ENCODE measurements around the gene LRRC56.
"Not testable (repeated sequence)": the region's sequence is repeated elsewhere in the genome, so short reads cannot be mapped to it uniquely, and the experiment has no call there.

Gene LRRC56

GRCh38 chr11:501001-501682, 36.2 kb upstream of the LRRC56 start:
- DNase-seq (ENCODE audit: low spot score): no peak

GRCh38 chr11:501683-502287, 35.5 kb upstream of the LRRC56 start:
- no peak for DNase-seq (ENCODE audit: low spot score)

GRCh38 chr11:502288-503178, 34.8 kb upstream of the LRRC56 start:
- no peak for DNase-seq (ENCODE audit: low spot score)

GRCh38 chr11:503179-503981, 33.9 kb upstream of the LRRC56 start:
- peak; percentile 66 for DNase-seq (ENCODE audit: low spot score)

- no peak for DNase-seq (ENCODE audit: low spot score)
These were observed 33.0 kb upstream of the LRRC56 start for GRCh38 chr11:504053-504993.

GRCh38 chr11:504994-505344, 32.4 kb upstream of the LRRC56 start:
- no peak for DNase-seq (ENCODE audit: low spot score)

- DNase-seq (ENCODE audit: low spot score): peak; percentile 97
These were observed 30.9 kb upstream of the LRRC56 start for GRCh38 chr11:506238-506994.

GRCh38 chr11:506995-507726, 30.2 kb upstream of the LRRC56 start, which contains the start of gene RNH1:
Gene RNH1 (minus strand): TSS chr11:507242. CDS start chr11:502162, 5,080 bp downstream.
- peak; percentile 99 for DNase-seq (ENCODE audit: low spot score)

GRCh38 chr11:507727-508515, 29.4 kb upstream of the LRRC56 start:
- DNase-seq (ENCODE audit: low spot score): no peak

GRCh38 chr11:508956-509355, 28.4 kb upstream of the LRRC56 start:
- no peak for DNase-seq (ENCODE audit: low spot score)

- no peak for DNase-seq (ENCODE audit: low spot score)
These were observed 24.3 kb upstream of the LRRC56 start for GRCh38 chr11:512761-513595.

- no peak for DNase-seq (ENCODE audit: low spot score)
These were observed 22.7 kb upstream of the LRRC56 start for GRCh38 chr11:514606-515005.

GRCh38 chr11:515131-515530, 22.2 kb upstream of the LRRC56 start:
- DNase-seq (ENCODE audit: low spot score): no peak

- DNase-seq (ENCODE audit: low spot score): no peak
These were observed 20.9 kb upstream of the LRRC56 start for GRCh38 chr11:516400-516799.

GRCh38 chr11:516918-517685, 20.2 kb upstream of the LRRC56 start:
- not testable (repeated sequence) for DNase-seq (ENCODE audit: low spot score)

- DNase-seq (ENCODE audit: low spot score): peak; percentile 89
These were observed 18.7 kb upstream of the LRRC56 start for GRCh38 chr11:518463-519202.

Data from activated CD4-positive, alpha-beta T cell treated with anti-CD3 and anti-CD28 coated beads, Interleukin-2, Interleukin-4, amounts not matched to agents 100 ng/mL and 50 ng/mL, durations not matched to agents 16 hours and 8 hours (primary cell).